ENCODE data around the gene CALHM2.

The CALHM2 gene

DNA sequence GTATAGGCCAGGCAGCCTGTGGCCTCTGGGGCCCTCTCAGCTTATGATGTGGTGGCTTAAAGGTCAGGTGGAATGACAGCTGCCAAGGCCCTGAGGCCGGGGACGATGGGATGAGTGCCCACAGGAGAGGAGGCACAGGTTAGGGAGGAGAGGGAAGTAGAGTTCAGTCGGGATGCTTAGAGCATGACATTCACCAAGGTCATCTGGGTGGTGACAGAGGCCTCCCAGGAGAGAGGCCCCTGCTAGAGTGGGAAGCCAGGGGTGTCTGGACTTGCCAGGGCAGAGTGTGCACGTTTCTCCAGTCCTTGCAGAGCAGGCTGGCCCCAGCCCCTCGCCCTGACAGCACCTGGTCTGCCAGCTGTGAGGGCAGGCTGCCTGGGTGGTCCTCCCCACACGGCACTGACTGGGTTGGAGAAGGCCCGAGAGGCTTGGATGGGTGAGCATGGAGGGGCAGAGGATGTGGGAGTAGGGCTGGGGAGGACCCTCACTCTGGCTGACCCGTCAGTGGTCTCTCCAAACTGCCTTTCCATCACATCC, 5.1 kb upstream of the CALHM2 start:
- Histone ChIP-seq H3K4me1 (ENCODE audit: control insufficient read depth, insufficient read depth, low read length) (peaks cover 7% of the 10 kb centered on the region), H3K9me3 (ENCODE audit: control insufficient read depth, insufficient read depth, low read length) (no peaks in the 10 kb centered on the region), H3K27me3 (ENCODE audit: control insufficient read depth, insufficient read depth, low read length) (no peaks in the 10 kb centered on the region), H3K9ac (ENCODE audit: low read depth, low read length) (no peak overlapping the region), H3K4me3 (ENCODE audit: low read depth, low read length) (no peak overlapping the region), H3K36me3 (ENCODE audit: control insufficient read depth, insufficient read depth, low read length) (no peaks in the 10 kb centered on the region)

DNA sequence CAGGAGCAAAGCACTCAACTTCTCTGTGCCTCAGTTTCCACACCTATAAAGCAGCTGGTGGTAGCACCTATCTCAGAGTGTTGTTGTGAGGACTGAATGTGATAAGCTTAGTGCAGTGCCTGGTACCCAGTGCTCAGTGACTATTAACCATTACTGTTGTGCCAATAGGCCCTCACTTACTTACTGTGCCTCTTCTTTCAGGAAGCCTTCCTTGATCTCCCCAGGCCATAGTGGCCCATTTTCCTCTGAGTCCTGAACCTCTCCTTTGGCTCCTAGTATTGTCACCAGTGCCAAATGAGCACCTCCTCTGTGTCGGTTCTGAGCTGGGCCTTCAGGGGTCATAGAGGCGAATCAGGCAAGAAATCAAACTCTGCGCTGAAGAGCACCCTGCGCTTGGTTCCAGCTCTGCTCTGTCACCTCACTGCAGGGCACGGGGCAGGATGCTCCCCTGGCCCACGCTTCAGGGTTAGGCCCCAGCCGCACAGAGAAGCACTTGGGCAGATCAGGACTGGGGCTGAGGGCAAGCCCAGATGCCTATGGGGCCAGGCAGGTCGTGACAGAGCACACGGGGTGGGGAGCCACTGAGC, 4.0 kb upstream of the CALHM2 start:
- H3K4me3 ChIP-seq (ENCODE audit: low read depth, low read length) = no peak overlapping the region
- peaks cover 9% of the 10 kb centered on the region for H3K4me1 ChIP-seq (ENCODE audit: control insufficient read depth, insufficient read depth, low read length)
- no peaks in the 10 kb centered on the region for H3K27me3 ChIP-seq (ENCODE audit: control insufficient read depth, insufficient read depth, low read length)
- H3K9me3 ChIP-seq (ENCODE audit: control insufficient read depth, insufficient read depth, low read length) = no peaks in the 10 kb centered on the region
- no peaks in the 10 kb centered on the region for H3K36me3 ChIP-seq (ENCODE audit: control insufficient read depth, insufficient read depth, low read length)
- H3K9ac ChIP-seq (ENCODE audit: low read depth, low read length) = no peak overlapping the region

- Histone ChIP-seq H3K9ac (ENCODE audit: low read depth, low read length) (no peak overlapping the region), H3K9me3 (ENCODE audit: control insufficient read depth, insufficient read depth, low read length) (no peaks in the 10 kb centered on the region), H3K4me1 (ENCODE audit: control insufficient read depth, insufficient read depth, low read length) (peaks cover 11% of the 10 kb centered on the region), H3K36me3 (ENCODE audit: control insufficient read depth, insufficient read depth, low read length) (no peaks in the 10 kb centered on the region), H3K27me3 (ENCODE audit: control insufficient read depth, insufficient read depth, low read length) (no peaks in the 10 kb centered on the region), H3K4me3 (ENCODE audit: low read depth, low read length) (no peak overlapping the region)
Measured at GRCh38 chr10:103455235-103455634, 3.1 kb upstream of the CALHM2 start.

GRCh38 chr10:103454026-103454425, 1.9 kb upstream of the CALHM2 start:
- H3K27me3 ChIP-seq (ENCODE audit: control insufficient read depth, insufficient read depth, low read length) = no peaks in the 10 kb centered on the region
- H3K9ac ChIP-seq (ENCODE audit: low read depth, low read length) = no peak overlapping the region
- no peaks in the 10 kb centered on the region for H3K9me3 ChIP-seq (ENCODE audit: control insufficient read depth, insufficient read depth, low read length)
- H3K36me3 ChIP-seq (ENCODE audit: control insufficient read depth, insufficient read depth, low read length) = no peaks in the 10 kb centered on the region
- H3K4me1 ChIP-seq (ENCODE audit: control insufficient read depth, insufficient read depth, low read length) = peaks cover 8% of the 10 kb centered on the region
- no peak overlapping the region for H3K4me3 ChIP-seq (ENCODE audit: low read depth, low read length)

DNA sequence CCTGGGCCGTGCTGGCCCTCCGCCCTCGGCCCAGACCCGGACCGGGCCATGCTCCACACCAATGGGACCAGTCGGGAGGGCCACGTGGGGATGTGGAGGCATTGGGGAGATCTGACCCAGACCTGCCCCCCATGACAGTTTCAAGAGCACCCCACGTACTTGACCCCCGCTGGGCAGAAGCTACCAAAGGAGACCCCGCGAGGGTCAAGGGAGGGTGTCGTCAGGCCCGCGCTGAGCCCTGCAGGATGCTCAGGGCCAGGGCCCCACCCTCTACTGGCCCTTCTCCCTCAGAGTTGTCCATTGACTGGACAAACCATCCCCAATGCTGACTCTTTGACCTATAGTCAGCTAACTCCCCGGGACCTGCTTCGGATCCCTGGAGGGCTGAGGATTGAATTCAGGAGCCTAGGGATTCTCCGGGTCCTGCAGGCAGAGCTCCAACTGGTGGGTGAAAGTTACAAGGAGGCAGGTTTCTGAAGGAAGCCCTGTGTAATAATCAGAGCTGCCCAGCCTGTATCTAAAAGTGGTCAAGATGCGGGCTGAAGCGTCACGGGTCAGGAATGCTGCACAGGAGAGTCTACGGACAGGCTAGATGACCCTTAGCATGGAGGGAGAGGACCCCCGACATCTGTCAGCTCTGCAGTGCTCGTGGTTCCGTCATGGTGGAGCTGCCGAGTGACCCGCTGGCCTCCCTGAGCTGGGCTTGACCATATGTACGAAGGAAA, 498 bp upstream of the CALHM2 start:
- peak overlapping the region; percentile 39 for H3K4me3 ChIP-seq (ENCODE audit: low read depth, low read length)
- no peak overlapping the region for H3K9ac ChIP-seq (ENCODE audit: low read depth, low read length)
- no peaks in the 10 kb centered on the region for H3K27me3 ChIP-seq (ENCODE audit: control insufficient read depth, insufficient read depth, low read length)
- peaks cover 8% of the 10 kb centered on the region for H3K4me1 ChIP-seq (ENCODE audit: control insufficient read depth, insufficient read depth, low read length)
- no peaks in the 10 kb centered on the region for H3K36me3 ChIP-seq (ENCODE audit: control insufficient read depth, insufficient read depth, low read length)
- no peaks in the 10 kb centered on the region for H3K9me3 ChIP-seq (ENCODE audit: control insufficient read depth, insufficient read depth, low read length)

- Histone ChIP-seq H3K27me3 (ENCODE audit: control insufficient read depth, insufficient read depth, low read length) (no peaks in the 10 kb centered on the region), H3K36me3 (ENCODE audit: control insufficient read depth, insufficient read depth, low read length) (no peaks in the 10 kb centered on the region), H3K4me1 (ENCODE audit: control insufficient read depth, insufficient read depth, low read length) (peaks cover 8% of the 10 kb centered on the region), H3K9me3 (ENCODE audit: control insufficient read depth, insufficient read depth, low read length) (no peaks in the 10 kb centered on the region), H3K9ac (ENCODE audit: low read depth, low read length) (peak overlapping the region; percentile 47), H3K4me3 (ENCODE audit: low read depth, low read length) (peak overlapping the region; percentile 39)
Measured at GRCh38 chr10:103451091-103451813, 918 bp downstream of the CALHM2 start.

DNA sequence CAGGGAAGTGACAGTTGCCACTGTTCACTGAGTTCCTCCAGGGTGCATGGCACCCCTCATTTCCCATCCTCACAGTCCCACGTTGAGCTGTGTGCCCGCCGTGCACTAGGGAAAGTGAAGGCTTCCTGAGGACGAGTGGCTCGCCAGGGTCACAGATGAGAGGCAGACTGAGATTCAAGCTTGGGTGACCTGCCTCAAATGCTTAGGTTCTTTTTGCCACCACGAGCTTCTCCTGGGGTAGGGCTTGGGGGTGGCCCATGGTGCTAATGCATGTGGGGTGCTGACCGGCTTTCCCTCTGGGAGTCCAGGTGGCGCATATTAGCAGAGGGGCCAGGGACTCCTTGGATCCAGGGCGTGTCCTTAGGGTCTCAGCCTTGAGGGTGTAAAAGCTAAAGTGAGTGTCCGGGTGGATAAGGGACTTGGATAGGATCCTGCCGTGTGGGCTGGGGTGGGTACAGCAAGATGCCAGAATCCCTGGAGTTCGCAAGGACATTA, 1.9 kb downstream of the CALHM2 start:
- no peaks in the 10 kb centered on the region for H3K27me3 ChIP-seq (ENCODE audit: control insufficient read depth, insufficient read depth, low read length)
- H3K36me3 ChIP-seq (ENCODE audit: control insufficient read depth, insufficient read depth, low read length) = peaks cover 10% of the 10 kb centered on the region
- no peaks in the 10 kb centered on the region for H3K9me3 ChIP-seq (ENCODE audit: control insufficient read depth, insufficient read depth, low read length)
- no peak overlapping the region for H3K4me3 ChIP-seq (ENCODE audit: low read depth, low read length)
- H3K9ac ChIP-seq (ENCODE audit: low read depth, low read length) = no peak overlapping the region
- H3K4me1 ChIP-seq (ENCODE audit: control insufficient read depth, insufficient read depth, low read length) = peaks cover 8% of the 10 kb centered on the region

DNA sequence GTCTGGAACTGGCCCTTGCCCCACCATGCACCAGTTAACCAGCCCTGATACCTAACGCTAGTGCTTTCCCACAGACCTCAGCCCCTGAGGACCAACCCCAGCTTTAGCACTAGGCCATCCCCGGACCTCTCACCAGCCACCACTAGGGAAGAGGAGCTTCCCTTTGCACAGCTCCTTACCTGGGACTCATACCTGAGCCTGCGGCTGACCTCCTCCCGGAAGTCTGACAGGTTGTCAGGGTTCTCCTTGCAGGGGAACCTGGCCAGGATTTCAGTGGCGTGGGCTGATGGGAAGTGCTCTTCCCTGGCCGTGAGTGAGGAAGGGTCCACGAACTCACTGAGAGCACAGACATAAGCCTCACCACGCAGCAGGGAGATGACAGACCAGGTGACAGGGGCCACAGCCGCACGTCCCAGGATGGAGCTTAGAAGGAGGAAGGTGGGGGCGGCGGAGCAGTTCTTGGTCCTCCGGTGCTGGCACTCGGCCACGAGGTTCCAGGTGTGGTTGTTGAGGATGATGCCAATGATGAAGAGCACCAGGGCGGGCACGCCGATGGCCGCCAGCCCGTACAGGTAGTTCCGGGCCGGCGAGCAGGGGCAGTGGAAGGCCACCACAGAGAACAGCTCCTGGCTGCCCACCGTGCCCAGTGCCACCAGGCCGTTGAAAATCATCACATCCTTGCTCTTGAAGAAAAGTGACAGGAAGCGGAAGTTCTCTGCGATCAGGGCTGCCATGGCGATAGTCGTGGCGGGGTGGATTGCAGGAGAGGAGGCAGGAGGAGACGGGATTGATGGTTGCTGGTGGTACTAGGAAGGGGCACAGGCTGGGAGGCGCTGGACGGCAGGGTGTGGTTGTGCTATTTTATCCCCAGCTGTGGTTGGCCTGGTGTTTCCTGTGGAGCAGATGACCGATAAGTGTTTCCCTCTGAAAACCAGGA, 2.7 kb downstream of the CALHM2 start:
- Histone ChIP-seq H3K4me3 (ENCODE audit: low read depth, low read length) (no peak overlapping the region), H3K27me3 (ENCODE audit: control insufficient read depth, insufficient read depth, low read length) (no peaks in the 10 kb centered on the region), H3K9me3 (ENCODE audit: control insufficient read depth, insufficient read depth, low read length) (no peaks in the 10 kb centered on the region), H3K9ac (ENCODE audit: low read depth, low read length) (no peak overlapping the region), H3K4me1 (ENCODE audit: control insufficient read depth, insufficient read depth, low read length) (peaks cover 8% of the 10 kb centered on the region), H3K36me3 (ENCODE audit: control insufficient read depth, insufficient read depth, low read length) (peaks cover 17% of the 10 kb centered on the region)

DNA sequence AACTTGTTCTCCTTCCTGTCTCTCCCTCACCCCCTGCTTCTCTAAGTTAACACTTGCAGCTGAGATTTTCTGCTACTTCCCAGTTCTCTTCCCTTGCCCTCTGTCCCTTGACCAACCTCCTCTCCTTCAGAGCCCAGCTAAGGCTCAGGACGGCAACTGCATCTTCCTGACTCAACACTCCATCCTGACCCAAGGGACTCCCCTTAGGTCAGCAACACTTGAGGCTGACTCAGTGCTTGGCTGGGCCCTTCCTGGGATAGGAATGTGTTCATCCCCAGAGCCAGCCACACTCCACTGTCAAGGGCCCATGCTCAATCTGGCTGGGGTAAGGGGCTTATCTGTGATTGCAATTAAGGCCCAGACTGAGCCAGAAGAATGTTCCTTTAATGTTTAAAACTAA, 3.4 kb downstream of the CALHM2 start:
- Histone ChIP-seq H3K27me3 (ENCODE audit: control insufficient read depth, insufficient read depth, low read length) (no peaks in the 10 kb centered on the region), H3K9me3 (ENCODE audit: control insufficient read depth, insufficient read depth, low read length) (no peaks in the 10 kb centered on the region), H3K4me3 (ENCODE audit: low read depth, low read length) (no peak overlapping the region), H3K9ac (ENCODE audit: low read depth, low read length) (no peak overlapping the region), H3K36me3 (ENCODE audit: control insufficient read depth, insufficient read depth, low read length) (peaks cover 25% of the 10 kb centered on the region), H3K4me1 (ENCODE audit: control insufficient read depth, insufficient read depth, low read length) (peaks cover 8% of the 10 kb centered on the region)

GRCh38 chr10:103447187-103447586, 5.0 kb downstream of the CALHM2 start:
- Histone ChIP-seq H3K4me1 (ENCODE audit: control insufficient read depth, insufficient read depth, low read length) (peaks cover 4% of the 10 kb centered on the region), H3K27me3 (ENCODE audit: control insufficient read depth, insufficient read depth, low read length) (no peaks in the 10 kb centered on the region), H3K9ac (ENCODE audit: low read depth, low read length) (no peak overlapping the region), H3K9me3 (ENCODE audit: control insufficient read depth, insufficient read depth, low read length) (no peaks in the 10 kb centered on the region), H3K36me3 (ENCODE audit: control insufficient read depth, insufficient read depth, low read length) (peaks cover 40% of the 10 kb centered on the region), H3K4me3 (ENCODE audit: low read depth, low read length) (no peak overlapping the region)
